GM18508 (cell line): ENCODE data around the gene ZNF205.

Experiments used
- ATAC-seq: cut with Tn5 transposase; IDR thresholded peaks from one replicate; pipeline ENCODE4 v1.9.1; 2021; ENCODE audit warnings: moderate number of reproducible peaks; ENCODE audit not compliant: insufficient read depth, unreplicated experiment

ZNF205 gene

GRCh38 chr16:3084491-3084890 is 27.9 kb upstream of the ZNF205 start:
- ATAC-seq = no peak

DNA sequence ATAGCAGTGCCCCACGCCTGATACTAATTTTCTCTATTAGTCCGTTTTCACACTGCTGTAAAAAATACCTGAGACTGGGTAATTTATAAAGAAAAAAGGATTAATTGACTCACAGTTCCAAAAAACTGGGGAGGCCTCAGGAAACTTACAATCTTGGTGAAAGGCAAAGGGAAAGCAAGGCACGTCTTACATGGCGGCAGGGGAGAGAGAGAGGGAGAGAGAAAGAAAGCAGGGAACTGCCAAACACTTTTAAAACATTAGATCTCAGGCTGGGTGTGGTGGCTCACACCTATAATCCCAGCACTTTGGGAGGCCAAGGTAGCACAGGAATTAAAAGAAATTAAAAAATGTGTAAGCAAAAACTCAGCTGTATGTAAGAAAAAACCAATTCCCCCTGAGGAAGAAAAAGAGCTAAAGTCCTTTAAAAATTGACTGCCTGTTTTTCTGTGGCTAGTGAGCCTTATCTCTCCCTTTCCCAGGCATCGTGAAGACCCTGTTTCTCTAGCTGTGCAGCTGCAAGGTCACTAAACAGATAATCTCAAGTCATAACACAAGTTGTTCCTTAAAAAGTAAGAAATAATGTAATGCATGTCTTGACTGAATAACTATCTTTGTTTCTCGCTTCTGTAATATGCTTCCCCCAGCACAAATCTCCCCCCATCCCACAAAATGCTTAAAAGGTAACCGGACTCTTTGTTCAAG is 27.3 kb upstream of the ZNF205 start:
- ATAC-seq = no peak

DNA sequence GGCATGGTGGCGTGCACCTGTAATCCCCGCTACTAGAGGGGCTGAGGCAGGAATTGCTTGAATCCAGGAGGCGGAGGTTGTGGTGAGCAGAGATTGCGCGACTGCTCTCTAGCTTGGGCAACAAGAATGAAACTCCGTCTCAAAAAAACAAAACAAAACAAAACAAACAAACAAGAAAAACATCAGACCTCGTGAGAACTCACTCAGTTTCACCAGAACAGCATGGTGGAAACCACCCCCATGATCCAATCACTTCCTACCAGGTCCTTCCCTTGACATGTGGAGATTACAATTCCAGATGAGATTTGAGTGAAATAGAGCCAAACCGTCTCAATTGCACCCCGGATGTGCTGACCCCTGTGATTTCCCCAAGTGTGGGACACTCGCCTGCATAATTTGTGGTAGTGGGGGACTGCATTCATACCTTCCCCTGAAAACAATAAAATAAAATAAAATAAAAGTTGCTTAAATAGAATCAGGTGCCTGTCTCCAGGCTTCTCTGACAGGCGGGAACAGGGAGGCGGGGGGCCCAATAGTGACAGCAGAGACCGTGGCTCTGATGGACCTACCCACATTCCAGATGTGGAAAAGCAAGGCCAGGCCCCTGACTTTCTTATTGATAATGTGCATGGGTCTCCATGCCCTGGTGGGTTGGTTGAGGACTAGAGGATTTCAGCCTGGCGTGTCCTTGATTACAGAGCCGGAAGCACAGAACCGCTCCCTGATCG is 26.4 kb upstream of the ZNF205 start:
- no peak for ATAC-seq

DNA sequence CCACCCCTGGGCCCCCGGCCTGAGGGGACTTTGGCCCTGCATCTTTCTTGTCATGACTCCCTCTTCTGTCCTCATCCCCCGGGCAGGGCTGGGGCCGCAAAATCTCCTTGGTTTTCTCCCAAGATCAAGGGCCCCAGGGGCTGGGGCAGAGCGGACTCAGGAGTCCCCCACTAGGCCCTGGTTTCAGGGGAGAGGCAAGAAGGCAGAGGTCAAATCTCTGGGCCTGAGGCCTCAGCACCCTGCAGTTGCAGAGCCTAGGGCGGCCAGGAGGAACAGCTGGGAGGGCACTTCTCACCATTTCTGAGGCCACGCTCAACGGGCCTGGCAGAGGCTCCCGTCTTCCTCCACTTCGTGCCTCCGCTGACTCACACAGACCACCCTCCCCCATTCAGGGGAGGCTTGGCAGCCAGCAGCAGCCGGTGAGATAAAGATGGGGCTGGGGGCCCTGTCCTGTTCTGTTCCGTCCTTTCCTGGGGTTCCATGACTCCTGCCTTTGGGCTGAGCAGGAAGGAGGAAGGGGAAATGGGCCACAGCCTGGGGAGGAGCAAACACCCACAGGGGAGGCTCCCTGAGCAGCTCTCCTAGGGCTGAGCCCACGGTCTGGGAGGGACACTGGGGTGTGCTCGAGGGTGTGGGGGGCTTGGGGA is 25.7 kb upstream of the ZNF205 start:
- ATAC-seq = no peak

DNA sequence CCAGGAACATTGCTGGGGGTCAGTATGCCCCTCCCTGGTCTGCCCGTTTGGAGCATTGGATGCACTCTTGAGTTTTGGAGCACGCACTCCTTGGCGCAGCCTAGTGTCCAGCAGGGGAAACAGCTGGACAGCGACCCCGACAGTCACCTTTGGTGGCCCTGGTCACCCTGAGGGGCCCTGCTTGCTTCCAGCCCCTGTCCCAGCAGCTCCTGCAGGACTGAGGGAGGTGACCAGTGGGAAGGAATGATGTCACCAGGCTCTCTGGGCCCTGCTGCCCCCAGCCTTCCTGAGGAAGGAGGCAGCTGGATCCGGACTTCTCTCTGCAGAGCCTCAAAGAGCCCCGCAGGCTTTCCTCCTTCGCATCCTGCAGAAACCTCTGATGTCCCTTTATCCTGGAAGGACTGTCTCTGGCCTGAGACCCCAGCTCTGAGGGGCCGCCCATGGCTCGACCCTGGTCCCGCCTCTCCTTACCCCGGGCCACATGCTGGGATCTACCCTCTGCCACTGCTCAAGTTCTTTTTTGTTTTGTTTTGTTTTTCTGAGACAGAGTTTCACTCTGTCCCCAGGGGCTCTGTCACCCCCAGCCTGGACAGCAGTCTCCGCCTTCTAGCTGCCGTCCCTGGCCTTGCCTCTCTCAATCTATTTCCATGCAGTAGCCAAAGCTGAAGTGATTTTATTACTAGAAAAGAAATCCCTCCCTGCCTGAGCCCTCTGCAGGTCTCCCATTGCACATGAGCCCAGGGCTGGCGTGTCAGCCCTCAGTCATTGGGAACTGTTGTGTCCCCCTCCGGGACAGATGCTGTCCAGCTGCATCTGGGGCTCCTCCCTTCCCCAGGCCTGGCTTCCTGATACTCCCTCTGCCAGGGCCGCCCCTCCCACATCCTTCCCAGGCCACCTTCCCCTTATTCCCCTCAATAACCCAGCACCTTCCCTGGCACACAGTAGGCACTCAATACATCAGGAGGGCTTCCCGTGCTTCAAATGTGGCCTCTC is 24.8 kb upstream of the ZNF205 start:
- no peak for ATAC-seq

- ATAC-seq = no peak
Observed at GRCh38 chr16:3088450-3088849, 23.9 kb upstream of the ZNF205 start.

DNA sequence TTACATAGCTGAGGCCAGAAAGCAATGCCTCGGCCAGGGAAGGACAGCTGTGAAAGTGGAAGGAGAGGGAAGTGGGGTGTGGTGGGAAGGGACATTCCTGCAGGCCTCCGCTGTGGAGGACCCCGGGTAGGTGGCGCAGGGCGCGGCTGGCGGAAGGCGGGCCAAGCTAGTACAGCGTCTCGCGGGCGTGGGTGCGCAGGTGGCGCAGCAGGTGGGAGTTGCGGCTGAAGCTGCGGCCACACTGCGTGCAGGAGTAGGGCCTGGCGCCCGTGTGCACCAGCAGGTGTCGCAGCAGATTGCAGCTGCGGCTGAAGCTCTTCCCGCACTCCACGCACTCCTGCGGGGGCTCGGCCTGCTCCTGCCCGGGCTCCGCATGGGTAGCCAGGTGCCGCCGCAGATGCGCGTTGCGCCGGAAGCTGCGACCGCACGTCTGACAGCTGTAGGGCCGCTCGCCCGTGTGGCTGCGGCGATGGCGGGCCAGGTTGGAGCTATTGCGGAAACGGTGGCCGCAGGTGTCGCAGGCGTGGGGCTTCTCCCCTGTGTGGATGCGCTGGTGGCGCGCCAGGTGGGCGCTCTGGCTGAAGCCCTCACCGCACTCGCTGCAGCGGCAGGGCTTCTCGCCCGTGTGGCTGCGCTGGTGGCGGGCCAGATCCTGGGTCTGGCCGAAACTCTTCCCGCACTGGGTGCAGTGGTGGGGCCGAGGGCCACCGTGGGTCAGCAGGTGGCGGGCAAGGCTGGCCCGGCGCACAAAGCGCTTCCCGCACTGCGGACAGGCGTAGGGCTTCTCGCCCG is 23.3 kb upstream of the ZNF205 start:
- no peak for ATAC-seq

GRCh38 chr16:3089717-3090592 is 22.4 kb upstream of the ZNF205 start:
- no peak for ATAC-seq

GRCh38 chr16:3091551-3091950 is 20.8 kb upstream of the ZNF205 start:
- ATAC-seq = no peak

- ATAC-seq = no peak
Observed at GRCh38 chr16:3092501-3092941, 19.9 kb upstream of the ZNF205 start.

- ATAC-seq = no peak
Observed at GRCh38 chr16:3094289-3095027, 17.9 kb upstream of the ZNF205 start.

- no peak for ATAC-seq
Observed at GRCh38 chr16:3095869-3096268, 16.5 kb upstream of the ZNF205 start.

DNA sequence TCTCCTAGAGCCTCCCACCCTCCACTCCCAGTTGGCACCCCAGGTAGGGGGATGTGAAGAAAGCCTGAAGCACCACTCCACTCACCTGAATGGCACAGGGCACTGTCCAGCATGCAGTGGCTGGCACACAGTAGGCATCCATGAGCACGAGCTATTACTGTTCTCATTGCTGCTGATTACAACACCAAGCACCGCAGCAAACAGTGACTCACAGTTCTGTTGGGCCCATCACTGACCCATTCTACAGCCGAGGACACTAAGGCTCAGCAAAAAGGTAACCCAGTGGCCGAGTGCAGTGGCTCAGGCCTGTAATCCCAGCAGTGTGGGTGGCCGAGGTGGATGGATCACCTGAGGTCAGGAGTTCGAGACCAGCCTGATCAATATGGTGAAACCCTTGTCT is 16.0 kb upstream of the ZNF205 start:
- ATAC-seq = no peak

DNA sequence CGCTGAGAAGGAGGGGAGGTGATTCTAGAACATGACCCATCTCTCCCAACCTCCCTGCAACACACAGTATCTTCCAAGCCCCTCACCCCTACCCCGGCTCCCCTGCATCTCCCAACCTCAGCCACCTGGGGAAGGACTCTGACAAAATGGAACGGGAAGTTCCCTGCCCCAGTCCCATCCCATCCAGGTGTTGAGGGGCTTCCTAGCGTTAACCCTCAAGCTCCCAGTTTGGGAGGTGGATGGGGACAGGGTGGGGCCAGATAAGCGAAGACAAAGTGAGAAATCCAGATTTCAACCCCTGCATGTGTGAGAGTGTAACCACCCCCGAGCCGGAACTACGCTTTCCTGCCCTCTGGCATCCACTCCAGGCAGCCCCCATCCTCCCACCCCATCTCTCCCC is 15.1 kb upstream of the ZNF205 start:
- ATAC-seq = no peak

- no peak for ATAC-seq
Observed at GRCh38 chr16:3098459-3099394, 13.7 kb upstream of the ZNF205 start, which contains the start of gene ZSCAN10. TSS of gene ZSCAN10 (minus strand) at chr16:3099294. CDS start at chr16:3092937, 6,357 bp downstream.

DNA sequence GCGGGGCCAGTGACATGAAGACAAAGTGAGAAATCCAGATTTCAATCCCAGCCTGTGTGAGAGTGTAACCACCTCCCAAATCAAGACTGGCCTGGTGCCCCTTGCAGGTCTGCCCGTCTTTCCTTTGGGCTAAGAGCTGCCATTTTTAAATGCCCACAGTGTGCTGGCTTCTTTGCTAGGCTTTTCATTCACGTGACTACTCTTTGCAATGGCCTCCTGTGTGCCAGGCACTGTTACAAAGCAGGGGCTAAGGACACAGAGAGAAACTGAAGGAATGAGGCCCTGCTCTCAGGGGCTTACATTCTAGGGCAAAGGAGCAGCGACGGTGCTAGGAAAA is 13.0 kb upstream of the ZNF205 start:
- no peak for ATAC-seq
